Activated gamma-delta T cell treated with Interleukin-2 at 50 U/mL for 16 hours (primary cell): Measurements from ENCODE around the gene ADPRH.

Experiments used
- DNase-seq: peaks from one replicate; pipeline ENCODE4 v3.0.0-alpha.2; 2020

ADPRH gene

DNA sequence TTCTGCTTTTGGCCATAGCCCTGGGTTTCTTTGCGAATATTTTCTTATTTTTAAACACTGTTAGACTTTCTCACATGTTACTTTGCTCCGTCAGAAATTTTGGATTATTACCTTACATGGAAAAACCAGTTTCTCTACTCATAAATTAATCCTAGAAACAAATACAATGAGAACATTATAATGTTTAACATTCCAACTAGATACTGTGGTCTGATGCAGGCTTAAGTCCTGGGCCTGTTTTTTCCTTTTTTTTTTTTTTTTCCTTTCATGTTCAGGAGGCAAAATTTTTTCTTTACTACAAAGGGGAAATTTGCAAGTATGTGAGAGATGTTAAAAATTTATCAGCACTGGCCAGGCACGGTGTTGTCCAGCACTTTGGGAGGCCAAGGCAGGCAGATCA is 52.2 kb downstream of the ADPRH start:
- no peak for DNase-seq

DNA sequence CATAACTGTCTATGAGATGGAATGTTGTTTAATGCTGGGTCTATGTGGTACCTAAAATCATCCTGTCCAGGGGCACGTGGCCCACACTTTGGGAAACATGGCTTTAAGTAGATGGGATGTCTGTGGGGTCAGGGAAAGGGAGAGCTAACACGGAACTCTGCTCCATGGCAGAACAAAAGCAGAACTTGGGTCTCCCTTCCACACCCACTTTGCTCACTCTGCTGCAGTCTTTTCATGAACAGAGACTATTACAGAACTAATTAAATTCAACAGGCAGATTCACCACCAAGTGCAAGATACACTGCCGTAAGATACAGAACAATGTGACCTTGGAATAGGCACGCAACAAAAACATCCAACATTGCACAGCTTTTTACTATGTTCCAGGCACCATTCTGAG is 52.9 kb downstream of the ADPRH start:
- DNase-seq: no peak

DNA sequence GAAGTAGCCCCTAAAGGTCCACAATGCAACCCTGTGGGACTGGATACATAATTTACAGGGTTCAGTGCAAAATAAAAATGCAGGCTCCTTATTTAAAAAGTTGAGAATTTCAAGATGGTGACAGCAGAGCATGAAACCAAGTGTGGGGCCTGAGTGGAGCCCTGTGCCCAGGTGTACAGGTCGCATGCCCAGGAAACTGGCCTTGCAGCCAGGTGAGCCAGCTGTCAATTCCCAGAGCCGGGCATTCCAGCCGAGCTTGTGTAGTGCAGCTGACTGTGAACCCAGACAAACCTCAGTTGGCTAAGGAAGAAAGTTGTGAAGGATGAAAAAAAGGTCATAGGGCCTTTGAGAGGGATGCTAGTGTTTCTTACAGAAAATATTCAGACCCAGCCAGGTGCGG is 53.5 kb downstream of the ADPRH start:
- no peak for DNase-seq

DNA sequence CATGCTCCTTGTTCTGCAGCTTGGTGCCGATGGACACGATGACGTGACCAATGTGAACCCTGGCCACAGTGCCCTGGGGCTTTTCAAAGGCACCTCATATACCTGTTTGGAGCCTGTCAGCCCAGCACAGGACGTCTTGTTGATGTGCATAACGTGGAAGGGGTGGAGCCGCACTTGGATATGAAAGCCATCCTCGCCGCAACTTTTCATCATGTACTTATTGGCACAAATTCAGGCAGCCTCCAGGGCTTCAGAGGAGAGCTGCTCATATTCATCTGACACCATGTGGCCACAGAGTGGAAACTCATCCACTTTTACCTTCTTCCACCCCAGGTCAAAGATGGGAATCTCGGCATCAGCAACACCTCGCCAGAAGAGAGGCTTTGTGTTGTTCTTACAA is 56.4 kb downstream of the ADPRH start:
- DNase-seq: no peak

DNA sequence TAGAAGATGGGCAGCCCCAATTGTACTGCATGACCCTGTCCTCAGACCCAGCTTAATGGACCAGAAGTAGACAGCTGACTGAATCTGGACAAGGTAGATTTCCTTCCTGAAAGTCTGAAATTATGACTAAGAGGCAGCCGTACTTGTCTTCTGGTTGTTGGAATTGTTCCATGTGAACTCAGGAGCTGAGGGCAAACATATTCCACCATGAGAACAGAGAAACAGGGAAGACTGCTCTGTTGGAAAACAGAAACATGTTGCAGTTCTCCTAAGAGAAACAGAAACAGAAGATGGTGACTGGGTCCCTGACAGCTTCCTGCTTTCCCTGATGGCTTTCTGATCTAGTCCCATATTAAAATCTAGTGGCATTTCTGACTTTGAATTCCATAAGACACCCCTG is 57.0 kb downstream of the ADPRH start:
- no peak for DNase-seq

DNA sequence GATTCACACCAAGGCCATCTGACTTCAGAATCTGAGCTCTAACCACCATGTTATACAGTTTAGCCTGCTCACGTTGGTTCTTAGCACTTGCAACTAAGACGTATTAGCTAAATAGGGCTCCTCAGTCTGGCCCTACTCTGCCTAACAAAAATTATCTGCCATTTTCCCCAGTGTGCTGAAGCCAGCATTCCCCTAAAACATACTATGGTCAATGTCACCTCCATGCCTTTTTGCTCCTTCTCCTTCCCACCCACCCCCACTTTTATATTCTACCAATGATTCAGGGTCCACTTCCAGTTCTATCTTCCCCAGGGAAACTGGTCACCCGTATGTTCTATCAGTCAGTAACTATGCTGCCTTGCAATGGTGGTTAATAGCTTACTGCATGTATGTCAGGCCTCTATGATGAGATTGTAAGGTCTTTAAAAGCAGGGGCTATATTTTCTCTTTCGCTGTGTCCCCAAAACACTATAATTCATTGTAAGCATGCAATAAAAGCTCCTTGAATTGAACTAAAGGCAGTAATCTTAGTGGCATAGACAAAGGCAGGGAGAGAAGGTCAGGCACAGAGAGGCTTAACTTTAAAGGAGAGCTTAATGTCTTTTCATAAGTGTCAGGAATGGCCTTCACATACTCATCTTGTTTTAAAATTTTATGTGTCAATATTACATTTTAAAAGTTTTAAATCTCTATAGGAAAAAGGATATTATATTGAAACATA is 57.8 kb downstream of the ADPRH start:
- DNase-seq: no peak

DNA sequence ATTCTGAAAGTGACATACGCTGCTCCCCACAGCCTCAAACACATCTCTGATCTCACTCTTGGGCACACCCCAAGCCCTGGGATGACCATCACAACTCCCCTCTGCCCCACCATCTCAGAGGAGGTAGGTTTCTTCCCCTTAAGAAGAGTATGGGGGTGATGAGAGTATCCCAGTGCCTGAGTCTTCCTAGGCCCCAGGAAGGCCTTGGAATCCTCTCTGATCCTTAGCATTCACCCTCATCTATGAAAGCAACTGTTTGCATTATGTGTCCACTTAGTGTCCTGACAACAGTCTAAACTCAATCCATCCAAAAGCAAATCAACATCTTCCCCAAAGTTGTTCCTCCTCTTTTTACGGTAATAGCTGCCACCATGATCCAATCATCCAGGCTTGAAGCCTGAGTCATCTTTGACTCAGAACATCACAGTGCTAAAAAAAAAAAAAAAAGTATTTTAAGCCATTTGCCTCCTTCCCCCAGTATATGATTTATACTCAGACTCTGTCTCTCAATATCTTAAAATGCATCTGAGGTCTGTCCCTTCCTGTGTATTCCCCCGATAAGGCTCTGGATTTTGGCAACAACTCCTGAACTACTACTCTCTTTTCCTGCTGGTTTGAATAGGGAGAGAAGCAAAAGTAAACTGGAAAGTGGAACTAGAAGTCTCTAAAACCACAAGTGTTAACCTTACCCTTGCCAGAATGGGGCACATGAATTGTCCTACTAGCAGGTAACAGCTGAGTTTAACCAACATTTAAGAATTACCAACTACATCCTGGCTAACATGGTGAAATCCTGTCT is 58.6 kb downstream of the ADPRH start:
- no peak for DNase-seq
